GM21423 (cell line): ENCODE data around the gene CIAO2B.

Experiments used
- ATAC-seq: cut with Tn5 transposase; IDR thresholded peaks from one replicate; pipeline ENCODE4 v1.9.1; 2021; ENCODE audit warnings: mild to moderate bottlenecking, moderate library complexity; ENCODE audit not compliant: unreplicated experiment

Gene CIAO2B

GRCh38 chr16:66920924-66921680 lies 13.1 kb downstream of the CIAO2B start:
- no peak for ATAC-seq

- no peak for ATAC-seq
Observed at GRCh38 chr16:66920299-66920590, 14.0 kb downstream of the CIAO2B start.

- no peak for ATAC-seq
Observed at GRCh38 chr16:66919569-66920298, 14.5 kb downstream of the CIAO2B start.

- ATAC-seq: no peak
Observed at GRCh38 chr16:66918803-66919568, 15.2 kb downstream of the CIAO2B start, which contains the start of gene CDH16. TSS of gene CDH16 (minus strand) at chr16:66918885. CDS start at chr16:66918065, 820 bp downstream.

GRCh38 chr16:66918355-66918754 lies 15.8 kb downstream of the CIAO2B start:
- ATAC-seq: no peak

- ATAC-seq: no peak
Observed at GRCh38 chr16:66917741-66918140, 16.5 kb downstream of the CIAO2B start.

- ATAC-seq: no peak
Observed at GRCh38 chr16:66916518-66916917, 17.7 kb downstream of the CIAO2B start.

- no peak for ATAC-seq
Observed at GRCh38 chr16:66915041-66915440, 19.2 kb downstream of the CIAO2B start.

- ATAC-seq: no peak
Observed at GRCh38 chr16:66914541-66914940, 19.7 kb downstream of the CIAO2B start.

GRCh38 chr16:66913711-66914110 lies 20.5 kb downstream of the CIAO2B start:
- ATAC-seq: no peak

- ATAC-seq: no peak
Observed at GRCh38 chr16:66913081-66913480, 21.1 kb downstream of the CIAO2B start.

- no peak for ATAC-seq
Observed at GRCh38 chr16:66911801-66912200, 22.4 kb downstream of the CIAO2B start.

- ATAC-seq: no peak
Observed at GRCh38 chr16:66911112-66911511, 23.1 kb downstream of the CIAO2B start.

GRCh38 chr16:66910175-66910940 lies 23.8 kb downstream of the CIAO2B start:
- no peak for ATAC-seq

GRCh38 chr16:66908762-66909559 lies 25.2 kb downstream of the CIAO2B start:
- no peak for ATAC-seq

GRCh38 chr16:66908116-66908515 lies 26.1 kb downstream of the CIAO2B start:
- ATAC-seq: no peak

- ATAC-seq: no peak
Observed at GRCh38 chr16:66906916-66907836, 27.0 kb downstream of the CIAO2B start.

GRCh38 chr16:66905633-66906539 lies 28.3 kb downstream of the CIAO2B start:
- ATAC-seq: no peak
